ENCODE measurements around the gene S100A11. TPM values are rescaled to one million over a fixed set of nuclear protein-coding genes. Genes with fewer than 3 reads are reported as not detected.

Gene S100A11
- total and polyA plus RNA-seq, 2 donors (not counting 1 experiment from before 2014, with no cell fraction given) = 26.2 to 31.4 TPM

- Histone ChIP-seq H3K4me3 (ENCODE audit: control extremely low read depth in 1 of 5, extremely low read depth in 1 of 5, insufficient read depth in 1 of 5, low read depth in 2 of 5, low read length in 4 of 5) (no peak overlapping the region), H3K9ac (ENCODE audit: low read length) (no peak overlapping the region), H3K4me1 (ENCODE audit: control insufficient read depth in 2 of 2, insufficient read depth in 2 of 2, low read length in 2 of 2) (no peaks in the 10 kb centered on the region), H3K9me3 (ENCODE audit: control extremely low read depth in 1 of 3, control insufficient read depth in 2 of 3, insufficient read depth in 1 of 3, low read length in 2 of 3) (no peaks in the 10 kb centered on the region), H3K27ac (ENCODE audit: low read length in 2 of 2) (no peak overlapping the region), H3K27me3 (replicated peaks in 1 of 4; ENCODE audit: control extremely low read depth in 1 of 4, control insufficient read depth in 3 of 4, insufficient read depth in 4 of 4, low read length in 3 of 4) (peaks cover 0 to 6% (median 0%) of the 10 kb centered on the region in 4 experiments), H2AFZ (ENCODE audit: insufficient read depth, low read depth, low read length, poor library complexity, severe bottlenecking) (no peak overlapping the region), H3K79me2 (ENCODE audit: control insufficient read depth, insufficient read depth, low read length) (no peaks in the 10 kb centered on the region), H3K4me2 (replicated peaks; ENCODE audit: low read depth, low read length, poor library complexity, severe bottlenecking) (no peak overlapping the region), H4K20me1 (ENCODE audit: control insufficient read depth, insufficient read depth, low read length, poor library complexity, severe bottlenecking) (no peaks in the 10 kb centered on the region), H3K36me3 (replicated peaks in 1 of 2; ENCODE audit: control extremely low read depth in 1 of 2, control insufficient read depth in 1 of 2, extremely low read depth in 1 of 2, insufficient read depth in 2 of 2, low read length in 1 of 2) (no peaks in the 10 kb centered on the region)
- H3K9me3 Mint-ChIP-seq (ENCODE audit: insufficient read depth) = no peaks in the 10 kb centered on the region
- ChIA-PET POLR2A (no interaction called here), CTCF (no interaction called here)
- H3K27ac Mint-ChIP-seq = no peak overlapping the region
- TF ChIP-seq, protein P1, sequence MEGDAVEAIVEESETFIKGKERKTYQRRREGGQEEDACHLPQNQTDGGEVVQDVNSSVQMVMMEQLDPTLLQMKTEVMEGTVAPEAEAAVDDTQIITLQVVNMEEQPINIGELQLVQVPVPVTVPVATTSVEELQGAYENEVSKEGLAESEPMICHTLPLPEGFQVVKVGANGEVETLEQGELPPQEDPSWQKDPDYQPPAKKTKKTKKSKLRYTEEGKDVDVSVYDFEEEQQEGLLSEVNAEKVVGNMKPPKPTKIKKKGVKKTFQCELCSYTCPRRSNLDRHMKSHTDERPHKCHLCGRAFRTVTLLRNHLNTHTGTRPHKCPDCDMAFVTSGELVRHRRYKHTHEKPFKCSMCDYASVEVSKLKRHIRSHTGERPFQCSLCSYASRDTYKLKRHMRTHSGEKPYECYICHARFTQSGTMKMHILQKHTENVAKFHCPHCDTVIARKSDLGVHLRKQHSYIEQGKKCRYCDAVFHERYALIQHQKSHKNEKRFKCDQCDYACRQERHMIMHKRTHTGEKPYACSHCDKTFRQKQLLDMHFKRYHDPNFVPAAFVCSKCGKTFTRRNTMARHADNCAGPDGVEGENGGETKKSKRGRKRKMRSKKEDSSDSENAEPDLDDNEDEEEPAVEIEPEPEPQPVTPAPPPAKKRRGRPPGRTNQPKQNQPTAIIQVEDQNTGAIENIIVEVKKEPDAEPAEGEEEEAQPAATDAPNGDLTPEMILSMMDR (IDR thresholded peaks at IDR 0.05) = no peak
- WGBS (ENCODE audit: insufficient coverage) = 96% methylated on average over 7 of the region's 7 CpGs
- DNase-seq (no peak), ATAC-seq (ENCODE audit: low read depth) (no peak)
- no peak overlapping the region for H3K4me3 Mint-ChIP-seq
- intact Hi-C loops (cut with micrococcal nuclease) = no loop called here
- peaks cover 32% of the 10 kb centered on the region for H3K27me3 Mint-ChIP-seq
- no peaks in the 10 kb centered on the region for H3K4me1 Mint-ChIP-seq
These were observed 15.2 kb downstream of the S100A11 start for GRCh38 chr1:152021569-152021968.

GRCh38 chr1:152020849-152021248 lies 16.0 kb downstream of the S100A11 start:
- no peaks in the 10 kb centered on the region for H4K20me1 ChIP-seq (ENCODE audit: control insufficient read depth, insufficient read depth, low read length, poor library complexity, severe bottlenecking)
- Mint-ChIP-seq H3K9me3 (ENCODE audit: insufficient read depth) (no peaks in the 10 kb centered on the region), H3K27ac (no peak overlapping the region), H3K4me3 (no peak overlapping the region), H3K4me1 (no peaks in the 10 kb centered on the region), H3K27me3 (peaks cover 33% of the 10 kb centered on the region)
- no peak overlapping the region for H3K4me2 ChIP-seq (replicated peaks; ENCODE audit: low read depth, low read length, poor library complexity, severe bottlenecking)
- H3K79me2 ChIP-seq (ENCODE audit: control insufficient read depth, insufficient read depth, low read length) = no peaks in the 10 kb centered on the region
- ChIA-PET POLR2A (no interaction called here), CTCF (no interaction called here)
- H3K36me3 ChIP-seq (replicated peaks in 1 of 2; ENCODE audit: control extremely low read depth in 1 of 2, control insufficient read depth in 1 of 2, extremely low read depth in 1 of 2, insufficient read depth in 2 of 2, low read length in 1 of 2) = no peaks in the 10 kb centered on the region
- no peak overlapping the region for H3K9ac ChIP-seq (ENCODE audit: low read length)
- WGBS (ENCODE audit: insufficient coverage) = 13% methylated on average over 1 of the region's 3 CpGs
- intact Hi-C loops (cut with micrococcal nuclease) = no loop called here
- H2AFZ ChIP-seq (ENCODE audit: insufficient read depth, low read depth, low read length, poor library complexity, severe bottlenecking) = no peak overlapping the region
- H3K4me1 ChIP-seq (ENCODE audit: control insufficient read depth in 2 of 2, insufficient read depth in 2 of 2, low read length in 2 of 2) = no peaks in the 10 kb centered on the region
- H3K27me3 ChIP-seq (replicated peaks in 1 of 4; ENCODE audit: control extremely low read depth in 1 of 4, control insufficient read depth in 3 of 4, insufficient read depth in 4 of 4, low read length in 3 of 4) = peaks cover 0 to 6% (median 0%) of the 10 kb centered on the region in 4 experiments
- TF ChIP-seq EZH2 (IDR thresholded peaks at IDR 0.05; ENCODE audit: borderline replicate concordance, insufficient read depth, low read depth, low read length, poor library complexity, severe bottlenecking) = no peak
- TF ChIP-seq, protein P1 (IDR thresholded peaks at IDR 0.05) = no peak
- H3K27ac ChIP-seq (ENCODE audit: low read length in 2 of 2) = no peak overlapping the region
- H3K4me3 ChIP-seq (ENCODE audit: control extremely low read depth in 1 of 5, extremely low read depth in 1 of 5, insufficient read depth in 1 of 5, low read depth in 2 of 5, low read length in 4 of 5) = no peak overlapping the region
- no peaks in the 10 kb centered on the region for H3K9me3 ChIP-seq (ENCODE audit: control extremely low read depth in 1 of 3, control insufficient read depth in 2 of 3, insufficient read depth in 1 of 3, low read length in 2 of 3)
- no peak for DNase-seq
- no peak for ATAC-seq (ENCODE audit: low read depth)
